Right lobe of liver (tissue), 6 donors: ENCODE results near the gene CLDN19. TPM values are rescaled to one million over a fixed set of nuclear protein-coding genes. Genes with fewer than 3 reads are reported as not detected.

Source experiments
- ATAC-seq, 4 donors: fragments of 200-7000 bp; cut with Tn5 transposase; one replicate each; pipeline ENCODE4 v1.9.1; 2020; ENCODE audit warnings: mild to moderate bottlenecking in 4 of 4, moderate library complexity in 4 of 4
- DNase-seq, 3 donors: peaks; one replicate each; pipeline ENCODE4 v3.0.0-alpha.2; 2020
- H3K27ac ChIP-seq, 3 donors: fragments of 200-600 bp; one replicate each; pipeline ENCODE4 v1.8.0; 2022
- H3K27me3 ChIP-seq, 2 donors: fragments of 200-600 bp; one replicate each; pipeline ENCODE4 v1.8.0; 2022
- H3K36me3 ChIP-seq, 4 donors: fragments of 200-600 bp; sonication (generic) in 1 of 4; one replicate each; pipeline versions ENCODE4 v1.5.1 to v1.8.0; 2017 to 2022; ENCODE audit warnings: control low read depth in 1 of 4
- H3K4me1 ChIP-seq, 4 donors: fragments of 200-600 bp; sonication (generic) in 1 of 4; one replicate each; pipeline versions ENCODE4 v1.5.1 to v1.8.0; 2017 to 2022; ENCODE audit warnings: control low read depth in 1 of 4
- H3K4me3 ChIP-seq, 3 donors: fragments of 200-600 bp; one replicate each; pipeline ENCODE4 v1.8.0; 2022
- H3K9me3 ChIP-seq, 4 donors: fragments of 200-600 bp; sonication (generic) in 1 of 4; one replicate each; pipeline versions ENCODE4 v1.5.1 to v1.8.0; 2017 to 2022; ENCODE audit warnings: control low read depth in 1 of 4
- CTCF ChIP-seq, 4 donors: fragments of 200-600 bp in 3 of 4; fragments of 450-650 bp in 1 of 4; IDR thresholded peaks; one replicate each; pipeline versions ENCODE4 v1.5.1 to v1.8.0; 2016 to 2022; ENCODE audit warnings: antibody characterized with exemption in 4 of 4, mild to moderate bottlenecking in 2 of 4
- POLR2A ChIP-seq: fragments of 450-650 bp; IDR thresholded peaks from one replicate; pipeline ENCODE4 v1.6.1; 2017; ENCODE audit warnings: antibody characterized with exemption, mild to moderate bottlenecking
- WGBS: methylation state at CpG from one replicate; pipeline ENCODE4 v1.1.6; 2018; ENCODE audit warnings: low coverage, low lambda C conversion rate; ENCODE audit not compliant: insufficient coverage; ENCODE audit errors: missing lambda C conversion rate; 5-methylcytosine and 5-hydroxymethylcytosine counted together
- intact Hi-C, 2 donors: fragments of 100-400 bp; cut with DNase I; formaldehyde crosslinking; loops; one replicate each; pipeline versions ENCODE4 v1.11.2 to v1.14.1; 2022
- total RNA-seq, 6 experiments: library from RNA; depleted of rRNA in 2 of 6; stranded (reverse); fragments of >200 nt in 2 of 6; fragmentation: NEBNext Ultra II Directional in 3 of 6; extraction: Animal tissue kit (Norgen Biotek cat#: 25700) in 3 of 6; gene quantifications; one replicate each; pipeline versions ENCODE4 v1.1.0 to v1.2.4, GENCODE V29; 2016 to 2023
- donor health status: DM: no; HTN: yes; CAD: no.
- donor health status: DM: no; HTN: no; CAD: no.
- donor health status: DM: no; HTN: no; CAD: no.
- donor health status: DM: no; HTN: yes; CAD: no.
- donor health status: DM: no; HTN: yes; CAD: no.

Gene CLDN19
- total RNA-seq, 6 experiments from 2014 or later: 1.0 TPM; not detected in 5

GRCh38 chr1:42738678-42739226, 1.3 kb downstream of the CLDN19 start:
- no peaks in the 10 kb centered on the region for H3K27me3 ChIP-seq
- ATAC-seq: no peak
- H3K36me3 ChIP-seq: no peaks in the 10 kb centered on the region
- intact Hi-C loops: no loop called here
- TF ChIP-seq POLR2A (no peak), CTCF (IDR thresholded peaks at IDR 0.05) (no peak)
- WGBS: no CpG with 5 or more reads among the region's 8 CpGs
- no peak for DNase-seq
- H3K27ac ChIP-seq: no peak overlapping the region
- no peaks in the 10 kb centered on the region for H3K9me3 ChIP-seq
- H3K4me3 ChIP-seq: no peak overlapping the region
- H3K4me1 ChIP-seq: peaks cover 0 to 13% (median 0%) of the 10 kb centered on the region in 4 donors

- WGBS: no CpG with 5 or more reads among the region's 21 CpGs
- TF ChIP-seq POLR2A (no peak), CTCF (IDR thresholded peaks at IDR 0.05) (no peak)
- ATAC-seq: no peak
- Histone ChIP-seq H3K4me1 (peaks cover 0 to 13% (median 0%) of the 10 kb centered on the region in 4 donors), H3K27ac (no peak overlapping the region), H3K9me3 (no peaks in the 10 kb centered on the region), H3K36me3 (no peaks in the 10 kb centered on the region), H3K4me3 (no peak overlapping the region), H3K27me3 (no peaks in the 10 kb centered on the region)
- peak in 1 of 3 donors; percentile 41 for DNase-seq
- intact Hi-C loops: no loop called here
Measured at GRCh38 chr1:42737986-42738677, 1.9 kb downstream of the CLDN19 start.

GRCh38 chr1:42737257-42737656, 2.8 kb downstream of the CLDN19 start:
- 27% methylated on average over 5 of the region's 5 CpGs for WGBS
- H3K27me3 ChIP-seq: no peaks in the 10 kb centered on the region
- no peak overlapping the region for H3K27ac ChIP-seq
- no peak for TF ChIP-seq POLR2A
- peak in 1 of 4 donors; percentile 11 for TF ChIP-seq CTCF (IDR thresholded peaks at IDR 0.05)
- peak; percentile 14 to 64 (median 32) for ATAC-seq
- intact Hi-C loops: no loop called here
- no peaks in the 10 kb centered on the region for H3K9me3 ChIP-seq
- H3K36me3 ChIP-seq: no peaks in the 10 kb centered on the region
- H3K4me1 ChIP-seq: peaks cover 0 to 13% (median 0%) of the 10 kb centered on the region in 4 donors
- no peak overlapping the region for H3K4me3 ChIP-seq
- DNase-seq: peak in 2 of 3 donors; percentile 62 to 64

GRCh38 chr1:42736571-42737200, 3.4 kb downstream of the CLDN19 start:
- intact Hi-C loops: no loop called here

More at GRCh38 chr1:42736571-42737200, 3.4 kb downstream of the CLDN19 start:
- ATAC-seq: no peak
- Histone ChIP-seq H3K27me3 (no peaks in the 10 kb centered on the region), H3K27ac (no peak overlapping the region), H3K36me3 (no peaks in the 10 kb centered on the region), H3K4me1 (peaks cover 0 to 13% (median 0%) of the 10 kb centered on the region in 4 donors), H3K9me3 (no peaks in the 10 kb centered on the region), H3K4me3 (no peak overlapping the region)
- no peak for DNase-seq
- WGBS: 93% methylated on average over 5 of the region's 8 CpGs
- TF ChIP-seq CTCF (IDR thresholded peaks at IDR 0.05) (no peak), POLR2A (no peak)
